GM04504 (cell line): ENCODE results near the gene PIK3CD.
"Not testable (repeated sequence)": the region's sequence is repeated elsewhere in the genome, so short reads cannot be mapped to it uniquely, and the experiment has no call there.

Experiments
- DNase-seq: peaks from one replicate; pipeline ENCODE4 v3.0.0-alpha.2; 2012; ENCODE audit warnings: low read depth

The PIK3CD gene

DNA sequence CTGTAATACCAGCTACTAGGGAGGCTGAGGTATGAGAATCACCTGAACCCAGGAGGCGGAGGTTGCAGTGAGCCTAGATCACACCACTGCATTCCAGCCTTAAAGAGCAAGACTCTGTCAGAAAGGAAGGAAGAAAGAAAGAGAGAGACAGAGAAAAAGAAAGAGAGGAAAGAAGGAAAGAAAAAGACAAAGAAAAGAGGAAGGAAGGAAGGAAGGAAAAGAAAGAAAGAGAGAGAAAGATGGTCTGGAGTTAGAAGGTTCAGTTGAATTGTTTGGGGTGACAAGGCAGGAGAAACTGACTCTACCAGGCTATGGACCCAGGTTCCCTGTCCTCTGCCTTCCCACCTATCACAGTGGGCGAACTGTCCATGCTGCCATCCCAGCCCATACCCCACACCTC is 27.4 kb upstream of the PIK3CD start:
- DNase-seq, result no peak

DNA sequence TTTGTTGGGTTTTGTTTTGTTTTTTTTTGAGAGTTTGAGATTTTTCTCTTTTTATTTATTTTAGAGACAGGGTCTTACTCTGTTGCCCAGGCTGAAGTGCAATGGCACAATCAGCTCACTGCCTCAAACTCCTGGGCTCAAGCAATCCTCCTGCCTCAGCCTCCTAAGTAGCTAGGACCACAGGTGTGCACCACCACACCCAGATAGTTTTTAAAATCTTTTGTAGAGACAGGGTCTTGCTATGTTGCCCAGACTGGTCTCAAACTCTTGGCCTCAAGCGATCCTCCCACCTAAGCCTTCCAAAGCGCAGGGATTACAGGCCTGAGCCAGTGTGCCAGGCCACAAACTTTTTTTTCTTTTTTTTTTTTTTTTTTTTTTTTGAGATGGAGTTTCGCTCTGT is 26.5 kb upstream of the PIK3CD start:
- DNase-seq, result not testable (repeated sequence)

DNA sequence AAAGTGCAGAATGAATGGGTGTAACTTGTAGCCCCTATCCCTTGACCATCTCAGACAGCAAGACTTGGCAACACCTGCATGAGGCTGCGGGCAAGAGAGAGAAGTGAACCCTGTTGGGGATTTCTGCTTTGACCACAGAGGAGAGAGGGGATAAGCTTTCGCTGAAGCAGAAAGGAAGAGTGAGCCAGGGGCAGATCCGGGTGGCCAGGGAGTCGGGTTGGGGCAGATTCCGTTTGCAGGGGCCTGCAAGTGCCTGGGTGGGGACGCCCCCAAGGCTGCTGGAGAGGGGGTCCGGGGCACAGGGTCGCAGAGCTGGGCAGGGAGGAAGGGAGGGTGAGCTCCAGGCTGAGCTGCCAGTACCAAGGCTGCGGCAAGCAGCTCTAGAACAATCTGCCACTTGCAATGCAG is 25.3 kb upstream of the PIK3CD start:
- DNase-seq, result no peak

DNA sequence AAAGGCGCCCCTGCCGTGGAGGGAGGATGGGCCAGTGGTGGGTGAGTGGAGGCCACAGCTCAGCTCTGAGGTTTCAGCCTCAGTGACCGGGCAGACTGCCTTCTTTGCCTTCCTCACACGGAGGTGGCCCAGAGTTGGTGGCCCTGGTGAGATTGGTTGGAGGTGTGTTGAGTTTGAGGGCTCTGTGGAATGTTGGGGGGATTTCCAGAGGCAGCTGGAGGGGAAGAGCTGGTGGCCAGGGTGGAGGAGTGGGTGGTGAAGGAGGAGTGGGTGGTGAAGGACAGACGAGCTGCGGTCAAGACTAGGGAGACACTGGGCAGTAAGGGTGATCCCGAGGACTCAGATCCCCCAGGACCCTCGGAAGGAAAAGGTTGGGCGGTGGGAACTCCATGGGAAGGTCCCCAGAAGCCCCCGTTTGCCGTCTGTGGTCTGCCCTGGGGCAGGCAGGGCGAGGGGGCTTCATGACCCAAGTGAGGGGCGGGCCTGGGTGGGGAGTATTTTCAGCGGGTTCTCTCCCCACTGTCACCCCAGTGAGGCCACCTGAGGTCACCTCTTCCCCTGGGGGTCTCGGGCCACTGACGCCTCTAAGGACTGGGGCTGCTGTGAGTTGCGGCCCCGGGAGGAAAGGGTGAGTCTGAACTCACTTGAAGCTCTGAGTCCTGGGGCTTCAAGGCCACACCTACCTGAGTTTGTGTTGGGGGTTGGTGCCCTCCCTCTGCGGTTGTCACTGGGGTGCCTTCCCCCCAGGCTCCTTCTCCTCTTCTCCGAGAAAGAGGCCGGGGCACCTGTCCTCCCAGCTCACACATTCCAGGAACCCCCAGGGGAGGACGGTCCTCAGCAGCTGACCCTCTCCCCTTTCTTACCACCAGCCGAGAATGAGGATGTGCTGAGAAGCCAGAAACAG is 22.7 kb upstream of the PIK3CD start:
- no peak for DNase-seq

DNA sequence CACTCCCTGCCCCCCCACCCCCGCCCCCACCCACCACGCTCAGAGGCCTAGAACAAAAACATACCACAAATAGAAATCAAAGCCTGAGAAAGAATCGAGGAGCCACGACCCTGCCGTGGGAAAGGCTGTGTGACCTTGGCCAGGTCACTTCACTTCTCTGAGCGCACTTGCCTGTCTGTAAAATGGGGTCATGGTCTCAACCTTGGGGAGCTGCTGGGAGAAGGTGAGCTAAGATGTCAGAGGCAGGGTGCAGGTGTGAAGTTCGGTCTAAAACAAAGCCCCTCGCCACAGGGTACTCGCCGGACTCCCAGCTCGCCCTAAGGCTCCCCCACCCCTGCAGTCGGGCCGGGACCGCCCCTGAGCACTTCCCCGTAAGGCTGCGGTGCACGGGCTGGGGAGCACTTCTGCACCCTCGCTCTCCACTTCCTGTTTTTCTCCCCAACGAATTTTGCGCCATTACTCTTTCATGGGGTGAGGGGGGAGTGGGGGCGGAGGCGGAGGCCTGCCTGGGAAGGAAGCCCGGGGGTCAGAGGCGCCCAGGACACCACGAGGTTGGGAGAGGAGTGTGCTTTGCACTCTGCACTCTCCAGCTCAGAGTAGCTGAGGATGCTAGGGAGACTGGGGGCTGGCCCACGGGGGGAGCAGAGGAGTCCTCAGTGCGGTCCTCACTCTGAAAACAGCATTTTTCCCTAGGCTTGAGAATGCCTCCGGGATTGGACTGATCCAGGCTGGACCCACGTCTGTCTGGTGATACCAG is 21.9 kb upstream of the PIK3CD start:
- no peak for DNase-seq

DNA sequence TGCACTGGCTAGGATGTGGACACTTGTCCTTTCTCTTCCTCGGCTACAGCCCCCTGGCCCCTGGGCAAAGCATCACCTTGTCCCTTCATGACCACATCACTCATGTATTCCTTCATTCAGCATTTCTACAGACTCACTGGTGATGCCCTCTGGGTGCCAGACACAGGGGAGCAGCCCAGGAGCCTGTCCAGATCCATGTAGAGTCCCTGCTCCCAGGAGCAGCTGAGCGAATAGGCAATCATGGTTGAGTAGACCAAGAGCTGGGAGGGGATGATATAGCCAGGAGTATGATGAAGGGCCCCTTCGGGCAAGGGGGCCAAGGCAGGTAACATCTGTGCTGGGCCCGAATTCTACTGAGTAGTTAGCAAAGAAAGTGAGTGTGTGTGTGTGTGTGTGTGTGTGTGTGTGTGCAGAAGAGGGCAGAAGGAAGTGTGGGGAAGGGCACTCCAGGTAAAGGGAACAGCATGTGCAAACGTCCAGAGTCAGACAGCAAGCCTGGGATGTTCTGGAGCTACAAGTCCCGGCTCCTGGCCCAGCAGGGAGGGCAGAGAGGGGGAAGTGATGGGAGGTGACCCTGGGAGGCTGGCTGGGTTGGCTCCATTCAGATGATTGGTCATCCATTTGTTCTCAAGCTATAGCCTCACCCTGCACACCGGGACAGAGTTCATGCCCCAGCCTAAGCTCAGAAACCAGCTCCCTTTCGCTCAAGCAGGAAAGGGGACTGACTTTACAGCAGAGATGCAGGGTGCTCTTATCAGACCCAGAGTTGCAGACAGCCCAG is 21.0 kb upstream of the PIK3CD start:
- DNase-seq, result no peak

DNA sequence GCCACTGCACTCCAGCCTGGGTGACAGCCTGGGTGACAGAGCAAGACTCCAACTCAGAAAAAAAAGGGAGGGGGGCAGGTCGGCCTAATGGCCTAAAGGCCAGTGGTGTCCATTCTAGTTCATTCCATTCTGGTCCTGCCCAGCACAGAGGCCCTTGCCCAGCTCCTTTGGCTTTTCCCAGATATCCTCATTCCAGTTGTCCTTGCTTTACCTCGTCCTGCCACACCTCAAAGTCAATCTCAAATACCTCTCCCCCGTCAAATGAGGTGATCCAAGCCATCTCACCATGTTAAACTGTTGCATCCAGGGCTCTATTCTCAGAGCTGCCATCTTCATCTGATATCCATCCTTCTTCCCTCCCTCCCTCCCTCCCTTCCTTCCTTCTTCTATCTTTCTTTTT is 19.9 kb upstream of the PIK3CD start:
- no peak for DNase-seq

DNA sequence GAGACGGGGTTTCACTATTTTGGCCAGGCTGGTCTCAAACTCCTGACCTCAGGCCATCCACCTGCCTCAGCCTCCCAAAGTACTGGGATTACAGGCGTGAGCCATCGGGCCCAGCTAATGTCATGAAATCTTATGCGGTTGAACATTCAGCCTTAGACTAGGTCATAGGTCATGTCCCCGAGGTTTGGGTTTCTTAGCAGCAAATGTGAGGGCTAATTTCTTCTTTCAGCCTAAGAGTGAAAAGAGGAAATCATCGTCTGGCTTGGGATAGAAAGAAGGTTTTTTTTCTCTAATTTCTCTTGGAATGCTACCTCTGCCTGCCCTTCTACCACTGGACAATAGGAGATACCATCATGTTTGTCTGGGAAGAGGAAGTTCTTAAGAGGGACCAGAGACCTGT is 18.0 kb upstream of the PIK3CD start:
- DNase-seq, result no peak

DNA sequence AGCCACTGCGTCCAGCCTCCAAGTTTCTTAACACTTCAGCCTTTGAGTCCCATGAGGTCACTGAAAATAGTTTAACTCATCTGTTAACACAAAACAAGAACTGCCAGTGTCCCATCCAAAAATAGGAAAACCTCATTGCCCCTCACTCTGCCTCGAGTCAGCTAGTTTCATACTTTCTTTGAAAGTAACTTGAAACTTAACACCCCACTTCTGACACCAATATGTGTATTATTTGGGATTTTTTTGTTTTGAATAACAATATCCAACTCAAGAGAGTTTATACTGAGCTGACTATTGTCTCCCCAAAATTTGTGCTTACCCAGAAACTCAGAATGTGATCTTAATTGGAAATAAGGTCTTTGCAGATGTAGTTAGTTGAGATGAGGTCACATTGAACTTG is 16.9 kb upstream of the PIK3CD start:
- DNase-seq, result no peak

DNA sequence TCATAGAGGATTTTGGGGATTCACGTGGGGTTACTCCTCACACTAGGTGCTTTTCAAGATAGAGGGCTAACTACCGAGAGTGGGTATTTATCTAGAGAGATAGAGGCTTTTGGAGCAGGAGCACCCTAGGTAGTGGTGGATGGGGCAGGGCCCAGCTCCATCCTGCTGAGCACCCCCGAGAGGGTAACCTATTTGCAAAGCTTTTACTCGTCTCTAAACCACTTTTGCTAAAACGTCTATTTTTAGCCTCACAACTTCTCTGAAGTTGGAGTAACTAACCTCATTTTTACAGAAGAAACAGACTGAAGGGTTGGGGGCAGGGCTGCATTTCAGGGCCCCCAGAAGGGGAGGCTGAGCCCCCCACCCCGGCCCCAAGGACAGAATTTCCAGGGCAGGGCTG is 12.3 kb upstream of the PIK3CD start:
- DNase-seq, result no peak

DNA sequence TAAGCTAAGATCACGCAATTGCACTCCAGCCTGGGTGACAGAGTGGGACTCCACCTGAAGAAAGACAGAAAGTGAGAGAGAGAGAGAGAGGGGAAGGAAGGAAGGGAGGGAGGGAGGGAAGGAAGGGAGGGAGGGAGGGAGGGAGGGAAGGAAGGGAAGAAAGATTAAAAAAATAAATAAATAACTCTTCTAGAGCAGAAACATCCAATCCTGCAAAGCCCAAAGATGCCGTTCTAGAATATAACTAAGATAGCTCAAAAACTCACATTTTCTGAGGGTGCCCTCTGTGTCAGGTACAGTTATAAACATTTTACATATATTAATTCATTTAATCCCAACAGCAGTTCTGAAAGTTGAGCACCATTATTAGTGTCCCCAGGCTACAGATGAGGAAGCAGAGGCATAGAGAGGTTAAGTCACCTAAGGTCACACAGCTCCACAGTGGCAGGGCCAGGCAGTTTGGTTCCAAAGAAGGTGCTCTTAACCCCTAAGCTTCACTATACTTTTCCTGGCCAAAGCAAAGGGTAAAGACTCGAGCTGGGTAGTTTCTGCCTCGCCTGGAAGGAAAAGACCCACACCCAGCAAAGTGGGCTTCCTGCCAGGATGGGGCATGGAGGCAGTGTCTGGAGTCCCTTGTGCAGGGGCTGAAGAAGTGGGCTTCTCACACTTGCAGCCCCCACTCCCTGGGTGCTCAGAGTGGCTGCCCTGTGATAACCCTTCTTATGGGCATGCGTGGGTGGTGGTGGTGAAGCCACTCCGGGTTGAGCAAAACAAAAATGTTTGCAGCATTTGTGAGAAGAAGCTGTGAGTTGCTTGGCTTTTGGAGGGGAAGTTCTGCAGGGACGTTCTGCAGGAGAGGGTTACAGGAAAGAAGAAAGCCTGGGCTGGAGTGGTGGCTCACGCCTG is 7.9 kb upstream of the PIK3CD start:
- DNase-seq, result no peak

DNA sequence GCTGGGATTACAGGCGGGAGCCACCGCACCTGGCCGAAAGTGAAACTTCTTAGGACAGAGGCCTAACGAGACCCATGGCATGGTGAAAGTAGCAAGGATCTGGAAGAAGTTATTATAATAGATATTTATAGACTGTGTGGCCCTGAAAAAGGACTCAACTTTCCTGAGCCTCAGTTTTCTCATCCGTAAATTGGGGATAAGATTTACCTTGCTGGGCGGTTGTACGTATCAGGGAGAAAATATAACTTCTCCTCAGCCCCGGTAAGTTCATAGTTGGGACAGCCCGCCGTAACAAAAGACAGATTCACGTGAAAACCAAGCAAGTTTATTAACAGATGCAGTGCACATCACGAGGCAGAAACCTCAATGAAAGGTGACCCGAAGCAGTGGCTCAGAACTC is 5.5 kb upstream of the PIK3CD start:
- DNase-seq, result no peak

DNA sequence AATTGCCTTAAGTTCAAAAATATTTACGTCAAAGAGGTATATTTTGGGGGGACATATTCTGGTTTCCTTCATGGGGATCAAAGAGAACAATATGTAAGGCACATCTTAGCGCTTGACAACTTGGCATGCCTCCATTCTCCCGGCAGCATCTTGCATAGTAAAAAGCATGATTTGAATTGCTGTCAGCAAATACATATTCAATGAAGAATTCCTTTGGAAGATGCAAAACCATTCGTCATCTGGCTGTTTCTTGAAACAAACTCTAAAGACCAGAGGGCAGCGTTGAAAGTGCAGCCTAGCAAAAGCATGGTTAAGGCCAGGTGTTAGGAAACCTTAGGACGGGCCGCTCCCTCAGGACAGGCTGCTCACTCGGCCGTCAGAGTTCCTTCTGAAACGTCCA is 3.4 kb upstream of the PIK3CD start:
- no peak for DNase-seq

DNA sequence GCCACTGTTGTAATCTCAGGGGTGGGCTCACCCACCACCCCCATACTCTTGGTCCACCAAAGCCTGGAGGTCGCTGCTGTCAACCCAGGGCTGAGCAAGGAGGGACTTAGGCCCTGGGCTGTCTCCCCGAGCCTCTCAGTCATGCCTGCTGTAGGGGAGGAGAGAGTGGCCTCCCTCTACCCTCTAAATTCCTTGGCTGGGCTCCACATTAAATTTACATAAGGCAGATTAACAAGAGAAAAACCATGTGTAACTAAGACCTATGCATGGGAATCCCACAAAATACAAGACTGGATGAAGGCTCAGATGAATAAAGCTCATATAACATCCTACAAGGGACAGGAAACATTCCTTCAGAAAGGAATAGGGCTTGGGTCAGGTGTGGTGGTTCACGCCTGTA is 1.8 kb upstream of the PIK3CD start:
- no peak for DNase-seq

DNA sequence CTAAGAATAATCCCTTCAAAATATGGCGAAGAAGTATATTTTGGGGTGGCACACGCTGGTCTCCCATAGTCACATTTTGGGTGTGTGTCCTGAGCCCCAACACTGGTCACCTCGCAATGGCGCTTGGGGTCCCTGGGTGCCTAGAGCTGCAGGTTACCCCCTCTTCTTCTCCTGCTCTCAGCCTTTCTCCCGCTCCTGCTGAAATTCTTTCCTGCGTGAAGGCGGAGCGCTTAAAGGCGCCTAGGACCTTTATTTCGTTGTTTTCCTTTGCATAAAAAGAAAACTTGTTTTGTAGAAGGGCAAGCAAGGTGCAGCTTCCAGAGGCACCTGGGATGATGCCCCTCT is 339 bp upstream of the PIK3CD start:
- no peak for DNase-seq

DNA sequence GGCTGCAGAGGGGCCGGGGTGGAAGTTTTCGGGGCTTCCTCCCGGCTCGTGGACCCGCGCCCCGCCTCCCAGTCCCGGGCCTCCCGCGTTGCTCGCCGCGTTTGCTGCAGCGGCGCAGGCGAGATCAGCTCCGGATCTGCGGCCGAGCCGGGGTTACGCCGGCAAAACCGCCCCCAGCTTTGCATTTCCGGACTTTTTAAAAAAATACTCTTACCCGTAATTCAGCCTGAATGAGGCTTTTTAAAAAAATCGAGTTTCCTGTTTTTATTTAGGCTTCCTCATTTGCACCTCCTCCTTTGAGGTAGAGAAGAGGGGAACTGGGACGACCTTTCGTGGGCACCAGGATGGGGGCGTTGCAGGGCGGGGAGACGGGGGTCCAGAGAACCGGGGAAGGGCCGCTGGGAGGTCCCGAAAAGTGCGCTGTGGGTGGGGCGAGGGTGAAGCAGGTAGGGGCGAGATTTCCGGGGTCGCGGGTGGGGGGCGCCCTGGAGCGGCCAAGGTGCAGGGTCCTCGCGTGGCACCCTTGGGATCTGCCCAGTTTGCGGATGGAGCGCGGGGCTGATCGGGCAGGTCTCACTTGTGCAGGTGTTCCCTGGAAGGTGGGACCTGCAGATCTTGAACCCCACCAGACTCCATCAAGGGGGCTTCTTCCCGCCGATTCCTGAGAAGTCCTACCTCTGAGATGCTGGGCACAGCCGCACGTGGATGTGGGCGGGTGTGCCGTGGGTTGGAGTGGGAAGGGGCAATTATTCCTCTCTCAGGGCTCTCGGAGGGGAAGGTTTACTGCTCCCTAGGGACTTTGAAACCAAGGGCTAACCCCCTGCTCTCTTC is 1.1 kb downstream of the PIK3CD start:
- no peak for DNase-seq

DNA sequence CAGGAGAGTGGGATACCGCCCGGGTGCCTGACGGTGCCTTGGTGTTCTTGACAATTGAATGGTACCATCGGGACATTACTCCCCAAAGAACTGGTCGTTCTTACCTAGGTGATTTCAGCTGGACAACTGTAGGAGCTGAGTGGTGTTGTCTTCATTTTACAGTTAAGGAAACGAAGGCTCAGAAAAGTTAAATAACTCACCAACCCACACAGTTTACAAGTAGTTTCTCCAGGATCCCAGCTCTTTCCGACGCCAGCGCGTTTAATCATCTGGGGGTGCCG is 1.6 kb downstream of the PIK3CD start:
- no peak for DNase-seq

DNA sequence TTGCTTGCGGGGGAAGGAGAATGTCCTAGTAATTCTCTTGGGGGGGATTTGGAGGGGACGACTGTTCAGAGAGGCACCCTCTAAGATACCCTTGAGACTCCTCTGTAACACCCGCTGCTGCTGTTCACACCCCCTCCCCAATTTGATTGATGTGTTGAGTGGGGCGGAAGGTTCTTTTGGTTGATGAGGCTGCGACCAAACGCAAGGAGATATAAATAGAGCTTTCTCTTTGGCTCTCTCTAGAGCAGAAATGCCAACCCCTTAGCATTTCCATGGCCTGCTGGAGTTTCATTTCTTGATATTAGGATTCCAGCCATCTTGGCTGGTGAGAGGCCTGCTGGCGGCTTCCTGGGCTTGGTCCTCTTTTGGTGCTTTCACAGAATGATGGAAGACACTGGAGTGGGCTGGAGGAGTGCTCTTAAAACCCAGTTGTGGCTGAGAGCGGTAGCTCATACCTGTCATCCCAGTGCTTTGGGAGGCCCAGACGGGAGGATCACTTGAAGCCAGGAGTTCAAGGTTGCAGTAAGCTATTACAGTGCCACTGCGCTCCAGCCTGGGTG is 2.0 kb downstream of the PIK3CD start:
- no peak for DNase-seq

DNA sequence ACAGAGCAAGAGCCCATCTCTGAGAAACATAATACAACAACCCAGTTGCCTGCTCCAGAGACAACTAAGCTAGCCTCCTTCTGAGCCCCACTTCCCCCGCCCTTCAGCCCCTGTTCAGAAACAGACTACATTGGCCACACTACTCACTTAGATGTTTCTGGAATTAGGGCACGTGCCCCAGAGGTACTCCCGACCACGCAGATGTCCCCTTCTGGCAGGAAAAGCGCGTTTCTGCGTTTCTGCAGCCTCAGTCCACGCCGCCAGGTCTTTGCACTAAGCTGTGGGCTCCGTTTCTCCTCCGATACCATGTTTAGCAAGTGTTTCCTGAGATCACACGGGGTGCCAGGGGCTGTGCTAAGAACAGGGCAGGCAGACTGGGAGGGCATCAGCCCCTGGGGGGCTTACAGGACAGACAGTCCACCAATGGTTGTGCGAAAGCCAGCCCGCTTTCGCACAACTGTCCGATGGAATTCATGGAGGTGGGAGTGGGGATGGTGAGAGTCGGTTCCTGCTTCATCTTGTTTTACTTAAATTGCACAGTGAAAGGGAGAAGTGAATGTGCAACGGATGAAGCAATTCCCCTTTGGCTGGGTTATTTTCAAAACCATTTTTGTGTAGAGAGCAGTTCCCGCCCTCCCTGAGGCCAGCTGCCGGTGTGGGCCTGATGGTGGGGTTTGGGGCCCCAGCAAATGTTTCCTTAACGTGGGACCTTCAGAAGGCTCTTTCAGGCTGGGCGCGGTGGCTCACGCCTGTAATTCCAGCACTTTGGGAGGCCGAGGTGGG is 2.7 kb downstream of the PIK3CD start:
- DNase-seq, result no peak
